Heart left ventricle (tissue), 16 donors: ENCODE data around the gene CNGB1. TPM values are rescaled to one million over a fixed set of nuclear protein-coding genes. Genes with fewer than 3 reads are reported as not detected.

ENCODE experiments used
- ATAC-seq, 4 donors: fragments of 200-7000 bp; cut with Tn5 transposase; one replicate each; pipeline ENCODE4 v1.9.1; 2020 to 2022; ENCODE audit warnings: moderate library complexity in 4 of 4, mild to moderate bottlenecking in 3 of 4, moderate number of reproducible peaks in 1 of 4
- DNase-seq, 5 donors: peaks; one replicate each; pipeline ENCODE4 v3.0.0-alpha.2; 2020
- H3K27ac ChIP-seq, 12 donors: fragments of 200-600 bp; sonication (generic) in 4 of 12; one replicate each; pipeline versions ENCODE4 v1.5.0 to v1.8.0; 2016 to 2022; ENCODE audit warnings: mild to moderate bottlenecking in 2 of 12
- H3K27me3 ChIP-seq, 9 donors: fragments of 200-600 bp; sonication (generic) in 2 of 9; one replicate each; pipeline versions ENCODE4 v1.5.1 to v1.8.0; 2016 to 2022; ENCODE audit warnings: mild to moderate bottlenecking in 3 of 9
- H3K36me3 ChIP-seq, 9 donors: fragments of 200-600 bp; sonication (generic) in 2 of 9; one replicate each; pipeline versions ENCODE4 v1.5.0 to v1.8.0; 2018 to 2022; ENCODE audit warnings: mild to moderate bottlenecking in 2 of 9
- H3K4me1 ChIP-seq, 12 donors: fragments of 200-600 bp; sonication (generic) in 4 of 12; one replicate each; pipeline versions ENCODE4 v1.5.0 to v1.8.0; 2016 to 2022; ENCODE audit warnings: mild to moderate bottlenecking in 3 of 12
- H3K4me3 ChIP-seq, 12 donors: fragments of 200-600 bp; sonication (generic) in 4 of 12; one replicate each; pipeline versions ENCODE4 v1.5.0 to v1.8.0; 2017 to 2022; ENCODE audit warnings: mild to moderate bottlenecking in 9 of 12, moderate library complexity in 4 of 12
- H3K9me3 ChIP-seq, 12 donors: fragments of 200-600 bp; sonication (generic) in 4 of 12; one replicate each; pipeline versions ENCODE4 v1.5.0 to v1.8.0; 2016 to 2022; ENCODE audit warnings: mild to moderate bottlenecking in 1 of 12
- CTCF ChIP-seq, 12 donors: fragments of 200-600 bp; sonication (generic) in 4 of 12; IDR thresholded peaks; one replicate each; pipeline versions ENCODE4 v1.5.0 to v1.8.0; 2018 to 2022; ENCODE audit warnings: antibody characterized with exemption in 12 of 12, mild to moderate bottlenecking in 5 of 12
- POLR2A ChIP-seq, 2 donors: fragments of 450-650 bp; IDR thresholded peaks; one replicate each; pipeline ENCODE4 v1.6.1; 2017; ENCODE audit warnings: antibody characterized with exemption in 2 of 2, mild to moderate bottlenecking in 2 of 2, moderate library complexity in 2 of 2
- WGBS, 4 donors: extraction: QIAGEN DNeasy Blood & Tissue Kit in 2 of 4; methylation state at CpG; one replicate each; pipeline versions ENCODE4 v1.1.5 to v1.1.7; 2013 to 2018; 5-methylcytosine and 5-hydroxymethylcytosine counted together
- intact Hi-C, 10 donors: fragments of 100-400 bp; cut with DNase I; formaldehyde crosslinking; loops; one replicate each; pipeline versions ENCODE4 v1.11.1 to v1.14.2; 2022
- polyA plus RNA-seq, 2 donors: library from polyadenylated mRNA; stranded (reverse); fragments of 200-250 nt; gene quantifications; one replicate each; pipeline ENCODE4 v1.2.3, GENCODE V29; 2013
- total RNA-seq, 9 donors: library from RNA; depleted of rRNA in 2 of 9; stranded (reverse); fragments of >200 nt in 2 of 9; fragmentation: NEBNext Ultra II Directional in 3 of 9; extraction: Animal tissue kit (Norgen Biotek cat#: 25700) in 3 of 9; gene quantifications; one replicate each; pipeline versions ENCODE4 v1.1.0 to v1.2.4, GENCODE V29; 2016 to 2023
- donor health status: ischemic (EF 13 %, LVEDD 7.1; RV severe dilation, severe dysfunction).
- donor health status: healthy with polysubstance abuse.
- donor health status: DM: no; HTN: yes; CAD: no.
- donor health status: DM: no; HTN: no; CAD: no.
- donor health status: ischemic (EF 25% LVEDD 6.9; RV normal size, moderate dysfunction).
- donor health status: ischemic (EF 25% LVEDD 5.7; RV mildly dilated, moderate dysfunction).
- donor health status: healthy.
- donor health status: DM: yes; HTN: yes; CAD: no.
- donor health status: ischemic (EF 35%, LVEDD 5.7; RV mildly dilated, moderate dysfunction).
- donor health status: nonischemic (EF 11% LVEDD 7.7; RV severe dilation, severe dysfunction).
- donor health status: DM: yes; HTN: yes; CAD: no.
- donor health status: PGD.
- donor health status: ischemic (EF 29% LVEDD 5.4; RV normal size, mild dysfunction).
- donor health status: nonischemic (EF 23%, LVEDD 6.1; RV moderate dilation, normal function).

CNGB1 gene
- total and polyA plus RNA-seq, 11 donors: not detected

GRCh38 chr16:57955572-57956188, 15.2 kb downstream of the CNGB1 start:
- 61 to 72% (median 66%) methylated on average over 9 to 12 of the region's 12 CpGs for WGBS, 4 donors
- intact Hi-C loops: no loop called here
- H3K9me3 ChIP-seq: no peaks in the 10 kb centered on the region
- H3K27me3 ChIP-seq: no peaks in the 10 kb centered on the region
- no peak overlapping the region for H3K4me3 ChIP-seq
- no peaks in the 10 kb centered on the region for H3K36me3 ChIP-seq
- H3K4me1 ChIP-seq: no peaks in the 10 kb centered on the region
- DNase-seq (peak in 2 of 5 donors; percentile 42 to 43), ATAC-seq (peak in 3 of 4 donors; percentile 31 to 64 (median 41))
- H3K27ac ChIP-seq: no peak overlapping the region
- TF ChIP-seq CTCF (IDR thresholded peaks at IDR 0.05) (peak in 1 of 12 donors; percentile 10), POLR2A (IDR thresholded peaks at IDR 0.05) (no peak)

GRCh38 chr16:57953857-57954256, 17.1 kb downstream of the CNGB1 start:
- WGBS, 4 donors: 78 to 100% (median 88%) methylated on average over 1 of the region's 1 CpG
- no peaks in the 10 kb centered on the region for H3K36me3 ChIP-seq
- H3K4me3 ChIP-seq: no peak overlapping the region
- no peaks in the 10 kb centered on the region for H3K4me1 ChIP-seq
- TF ChIP-seq POLR2A (IDR thresholded peaks at IDR 0.05) (no peak), CTCF (IDR thresholded peaks at IDR 0.05) (no peak)
- intact Hi-C loops: no loop called here
- H3K9me3 ChIP-seq: no peaks in the 10 kb centered on the region
- peaks cover 0 to 6% (median 0%) of the 10 kb centered on the region in 9 donors for H3K27me3 ChIP-seq
- ATAC-seq (no peak), DNase-seq (no peak)
- H3K27ac ChIP-seq: no peak overlapping the region

- 92 to 93% (median 92%) methylated on average over 9 of the region's 9 CpGs for WGBS, 4 donors
These were observed 18.0 kb downstream of the CNGB1 start for GRCh38 chr16:57952909-57953308.

More at GRCh38 chr16:57952909-57953308, 18.0 kb downstream of the CNGB1 start:
- ATAC-seq (no peak), DNase-seq (no peak)
- no peak for TF ChIP-seq POLR2A (IDR thresholded peaks at IDR 0.05)
- TF ChIP-seq CTCF (IDR thresholded peaks at IDR 0.05): no peak
- Histone ChIP-seq H3K9me3 (no peaks in the 10 kb centered on the region), H3K4me3 (no peak overlapping the region), H3K36me3 (no peaks in the 10 kb centered on the region), H3K4me1 (no peaks in the 10 kb centered on the region), H3K27ac (no peak overlapping the region), H3K27me3 (peaks cover 0 to 6% (median 0%) of the 10 kb centered on the region in 9 donors)
- intact Hi-C loops: no loop called here
